Spinal cord (tissue), 10 donors: ENCODE results near the gene SCG3. TPM values are rescaled to one million over a fixed set of nuclear protein-coding genes. Genes with fewer than 3 reads are reported as not detected.

ENCODE experiments used
- DNase-seq, 6 donors: peaks; one replicate each; pipeline versions ENCODE4 v3.0.0 to v3.0.0-alpha.2; 2013 to 2015; ENCODE audit warnings: low spot score in 6 of 6, low read depth in 4 of 6
- H3K27ac ChIP-seq: one replicate; pipeline ENCODE4 v1.5.1; 2013; ENCODE audit warnings: low read depth, low read length, control low read depth
- H3K27me3 ChIP-seq: one replicate; pipeline ENCODE4 v1.6.1; 2013; ENCODE audit warnings: low read length; ENCODE audit not compliant: control insufficient read depth, insufficient read depth
- H3K36me3 ChIP-seq: one replicate; pipeline ENCODE4 v1.6.1; 2013; ENCODE audit warnings: low read length; ENCODE audit not compliant: control insufficient read depth, insufficient read depth
- H3K4me1 ChIP-seq: one replicate; pipeline ENCODE4 v1.6.1; 2013; ENCODE audit warnings: low read length; ENCODE audit not compliant: control insufficient read depth, insufficient read depth
- H3K4me3 ChIP-seq: one replicate; pipeline ENCODE4 v1.5.1; 2013; ENCODE audit warnings: low read depth, low read length, control low read depth
- H3K9me3 ChIP-seq: one replicate; pipeline ENCODE4 v1.6.1; 2013; ENCODE audit warnings: low read length; ENCODE audit not compliant: control insufficient read depth, insufficient read depth
- WGBS: methylation state at CpG from one replicate; pipeline ENCODE4 v1.1.5; 2013; ENCODE audit warnings: missing lambda C conversion rate; ENCODE audit not compliant: insufficient coverage; 5-methylcytosine and 5-hydroxymethylcytosine counted together
- polyA plus RNA-seq, 2 donors: library from polyadenylated mRNA; unstranded; fragments of 120-200 nt; gene quantifications; one replicate each; pipeline ENCODE4 v1.2.1, GENCODE V29; 2013; ENCODE audit not compliant: insufficient read length in 2 of 2
- total RNA-seq, 2 donors: library from RNA; depleted of rRNA in 1 of 2; stranded (reverse); fragments of 120-200 nt in 1 of 2; fragments of >200 nt in 1 of 2; gene quantifications; one replicate each; pipeline versions ENCODE4 v1.2.3 to v1.2.4, GENCODE V29; 2013 to 2014
- donor health status: healthy.

SCG3 gene
- total and polyA plus RNA-seq, 4 donors = 25.4 to 153 (median 86.6) TPM

GRCh38 chr15:51699373-51699772 lies 18.1 kb downstream of the SCG3 start:
- WGBS = no CpG with 5 or more reads among the region's 1 CpG
- peaks cover 15% of the 10 kb centered on the region for H3K36me3 ChIP-seq
- no peaks in the 10 kb centered on the region for H3K4me1 ChIP-seq
- no peaks in the 10 kb centered on the region for H3K27me3 ChIP-seq
- H3K4me3 ChIP-seq = no peak overlapping the region
- no peak overlapping the region for H3K27ac ChIP-seq
- H3K9me3 ChIP-seq = no peaks in the 10 kb centered on the region
- DNase-seq = no peak

DNA sequence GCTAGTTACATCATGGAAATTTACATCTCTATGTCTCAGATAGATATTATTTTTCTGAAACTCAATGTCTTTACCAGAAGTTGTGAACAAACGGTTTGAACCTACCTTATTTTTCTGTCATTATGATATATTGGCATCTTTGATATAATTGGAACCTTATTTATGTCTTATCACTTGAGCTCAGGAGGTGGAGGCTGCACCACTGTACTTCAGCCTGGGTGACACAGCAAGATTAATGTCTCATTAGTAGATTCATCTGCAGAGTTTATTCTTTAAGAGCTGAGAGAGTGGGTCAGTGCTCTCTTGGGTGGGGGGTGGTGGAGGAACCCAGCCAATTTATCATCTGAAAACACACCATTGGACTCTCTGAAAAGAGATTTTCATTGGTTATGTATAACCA lies 21.4 kb downstream of the SCG3 start:
- no peaks in the 10 kb centered on the region for H3K4me1 ChIP-seq
- no CpG with 5 or more reads among the region's 1 CpG for WGBS
- H3K36me3 ChIP-seq = peaks cover 13% of the 10 kb centered on the region

DNA sequence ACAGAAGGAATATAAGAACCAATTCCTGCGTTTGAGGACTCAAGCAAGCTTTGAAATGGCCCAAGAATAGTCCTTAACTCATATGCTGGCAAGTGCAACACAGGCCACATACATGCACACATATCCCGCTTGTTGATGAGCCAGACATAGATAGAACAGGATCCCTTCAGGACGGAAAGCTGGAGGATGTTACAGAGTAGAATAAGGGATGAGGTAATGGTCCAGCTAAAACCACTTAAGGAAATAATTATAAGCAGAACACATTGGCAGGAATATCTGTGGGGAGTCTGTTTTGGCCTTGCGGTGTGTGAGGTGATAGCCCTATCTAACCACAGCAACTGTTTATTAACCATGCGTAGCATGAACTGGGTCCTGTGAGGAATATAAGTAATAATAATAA lies 25.0 kb downstream of the SCG3 start:
- Histone ChIP-seq H3K4me1 (no peaks in the 10 kb centered on the region), H3K27me3 (no peaks in the 10 kb centered on the region), H3K27ac (no peak overlapping the region), H3K36me3 (peaks cover 16% of the 10 kb centered on the region), H3K9me3 (no peaks in the 10 kb centered on the region), H3K4me3 (no peak overlapping the region)
- peak in 1 of 6 donors; percentile 9 for DNase-seq
- no CpG with 5 or more reads among the region's 5 CpGs for WGBS

More for the DNA sequence above, 21.4 kb downstream of the SCG3 start:
- DNase-seq = no peak
- no peaks in the 10 kb centered on the region for H3K27me3 ChIP-seq
- H3K9me3 ChIP-seq = no peaks in the 10 kb centered on the region
- H3K4me3 ChIP-seq = no peak overlapping the region
- no peak overlapping the region for H3K27ac ChIP-seq

GRCh38 chr15:51706926-51707608 lies 25.8 kb downstream of the SCG3 start:
- Histone ChIP-seq H3K4me1 (no peaks in the 10 kb centered on the region), H3K27ac (no peak overlapping the region), H3K9me3 (no peaks in the 10 kb centered on the region), H3K36me3 (peaks cover 13% of the 10 kb centered on the region), H3K27me3 (no peaks in the 10 kb centered on the region), H3K4me3 (no peak overlapping the region)
- WGBS = no CpG with 5 or more reads among the region's 2 CpGs
- DNase-seq = no peak

DNA sequence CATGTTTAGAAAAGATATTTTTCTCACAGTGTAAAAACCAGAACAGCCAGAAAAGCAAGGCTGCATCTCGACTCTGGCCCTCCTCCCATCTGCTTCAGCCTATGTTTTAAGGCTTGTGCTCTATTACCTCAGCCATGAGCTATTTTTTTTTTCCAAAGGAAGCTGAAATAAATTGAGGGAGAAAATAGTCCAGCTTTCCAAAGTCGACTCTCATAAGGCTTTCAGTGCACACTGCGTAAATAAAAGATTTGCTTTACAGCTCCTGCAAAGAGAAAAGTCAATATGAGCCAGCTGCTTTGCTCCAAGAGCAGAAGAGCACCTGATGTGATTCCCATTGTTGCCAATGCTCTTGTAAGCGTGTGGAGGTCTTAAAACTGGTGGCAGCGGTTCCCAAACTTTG lies 26.7 kb downstream of the SCG3 start:
- DNase-seq = peak in 1 of 6 donors; percentile 39
- peak overlapping the region; percentile 0 for H3K27ac ChIP-seq
- peaks cover 16% of the 10 kb centered on the region for H3K36me3 ChIP-seq
- no peak overlapping the region for H3K4me3 ChIP-seq
- no peaks in the 10 kb centered on the region for H3K9me3 ChIP-seq
- WGBS = 63% methylated on average over 4 of the region's 5 CpGs
- H3K27me3 ChIP-seq = no peaks in the 10 kb centered on the region
- H3K4me1 ChIP-seq = no peaks in the 10 kb centered on the region

DNA sequence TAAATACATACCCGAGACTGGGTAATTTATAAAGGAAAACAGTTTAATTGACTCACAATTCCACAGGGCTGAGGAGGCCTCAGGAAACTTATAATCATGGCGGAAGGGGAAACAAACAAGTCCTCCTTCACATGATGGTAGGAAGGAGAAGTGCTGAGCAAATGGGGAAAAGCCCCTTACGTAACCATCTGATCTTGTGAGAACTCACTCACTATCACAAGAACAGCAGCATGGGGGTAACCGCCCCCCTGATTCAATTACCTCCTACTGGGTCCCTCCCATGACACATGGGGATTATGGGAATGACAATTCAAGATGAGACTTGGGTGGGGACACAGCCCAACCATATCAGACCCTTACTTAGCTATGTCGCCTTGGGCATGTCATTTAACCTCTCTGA lies 27.7 kb downstream of the SCG3 start:
- no CpG with 5 or more reads among the region's 5 CpGs for WGBS
- H3K27me3 ChIP-seq = no peaks in the 10 kb centered on the region
- peaks cover 21% of the 10 kb centered on the region for H3K36me3 ChIP-seq
- DNase-seq = no peak
- no peaks in the 10 kb centered on the region for H3K9me3 ChIP-seq
- H3K4me3 ChIP-seq = no peak overlapping the region
- no peak overlapping the region for H3K27ac ChIP-seq
- no peaks in the 10 kb centered on the region for H3K4me1 ChIP-seq

DNA sequence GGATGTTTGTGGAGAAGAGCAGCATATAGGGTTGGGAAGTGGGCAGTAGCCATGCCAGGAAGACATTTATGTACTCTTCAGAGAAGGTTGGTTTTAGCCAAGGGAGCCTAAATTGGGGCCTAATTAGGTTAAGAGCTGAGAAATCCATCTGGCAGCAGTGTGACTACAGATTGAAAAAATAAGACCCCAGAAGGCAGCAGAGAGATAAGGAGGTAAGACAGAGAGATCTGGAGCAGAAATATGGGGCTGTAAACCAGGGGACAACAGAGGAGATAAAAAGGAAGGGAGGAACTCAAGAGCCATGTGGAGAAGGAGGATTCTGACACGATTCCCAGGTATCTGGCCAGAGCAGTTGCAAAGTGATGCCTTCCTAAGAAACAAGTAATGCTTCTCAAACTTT lies 32.9 kb downstream of the SCG3 start:
- H3K27ac ChIP-seq = no peak overlapping the region
- H3K4me1 ChIP-seq = no peaks in the 10 kb centered on the region
- no peaks in the 10 kb centered on the region for H3K9me3 ChIP-seq
- H3K36me3 ChIP-seq = peaks cover 28% of the 10 kb centered on the region
- DNase-seq = no peak
- no peak overlapping the region for H3K4me3 ChIP-seq
- WGBS = no CpG with 5 or more reads among the region's 1 CpG
- H3K27me3 ChIP-seq = no peaks in the 10 kb centered on the region

DNA sequence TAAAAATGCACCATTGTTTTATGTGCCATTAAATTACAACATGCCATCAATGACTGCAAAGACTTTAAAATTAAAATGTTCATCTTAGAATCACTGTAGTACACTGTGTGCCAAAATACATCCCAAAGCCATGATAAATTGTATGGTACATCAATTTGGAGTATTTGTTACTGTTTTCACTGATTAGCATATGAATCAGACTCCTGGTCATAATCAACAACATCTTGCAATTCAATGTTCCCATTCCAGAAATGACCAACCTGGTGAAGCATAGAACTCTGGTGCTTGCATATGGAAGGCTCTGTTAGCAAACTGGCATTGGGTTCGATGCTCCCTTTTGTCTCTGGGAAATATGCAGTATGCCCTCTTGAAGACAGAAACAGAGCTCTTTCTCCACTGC lies 33.6 kb downstream of the SCG3 start:
- no peak overlapping the region for H3K4me3 ChIP-seq
- no peak overlapping the region for H3K27ac ChIP-seq
- DNase-seq = peak in 1 of 6 donors; percentile 7
- 71% methylated on average over 1 of the region's 1 CpG for WGBS
- H3K4me1 ChIP-seq = no peaks in the 10 kb centered on the region
- no peaks in the 10 kb centered on the region for H3K9me3 ChIP-seq
- H3K27me3 ChIP-seq = no peaks in the 10 kb centered on the region
- peaks cover 28% of the 10 kb centered on the region for H3K36me3 ChIP-seq

- no peaks in the 10 kb centered on the region for H3K27me3 ChIP-seq
- WGBS = 50% methylated on average over 3 of the region's 4 CpGs
- H3K27ac ChIP-seq = no peak overlapping the region
- H3K4me3 ChIP-seq = no peak overlapping the region
- H3K36me3 ChIP-seq = peaks cover 20% of the 10 kb centered on the region
- no peaks in the 10 kb centered on the region for H3K9me3 ChIP-seq
- no peak for DNase-seq
- no peaks in the 10 kb centered on the region for H3K4me1 ChIP-seq
Observed at GRCh38 chr15:51718219-51718618, 36.9 kb downstream of the SCG3 start.

- WGBS = 33% methylated on average over 1 of the region's 3 CpGs
- no peaks in the 10 kb centered on the region for H3K4me1 ChIP-seq
Observed at GRCh38 chr15:51718746-51719145, 37.4 kb downstream of the SCG3 start.

More at GRCh38 chr15:51718746-51719145, 37.4 kb downstream of the SCG3 start:
- H3K36me3 ChIP-seq = peaks cover 18% of the 10 kb centered on the region
- H3K27ac ChIP-seq = no peak overlapping the region
- H3K27me3 ChIP-seq = no peaks in the 10 kb centered on the region
- DNase-seq = no peak
- no peaks in the 10 kb centered on the region for H3K9me3 ChIP-seq
- H3K4me3 ChIP-seq = no peak overlapping the region
